SK-N-SH (cell line): ENCODE results near the gene LRCOL1.

Experiments
- CHD2 ChIP-seq: fragments of 150-350 bp; IDR thresholded peaks from 2 replicates; pipeline ENCODE4 v1.6.1; 2018; ENCODE audit warnings: low read length; ENCODE audit not compliant: partially characterized antibody
- EP300 ChIP-seq, 2 experiments: IDR thresholded peaks; 2 replicates each; pipeline versions ENCODE4 v1.4.0 to v1.6.1; 2012; ENCODE audit warnings: borderline replicate concordance in 1 of 2, low read depth in 1 of 2, low read length in 1 of 2
- GABPA ChIP-seq: IDR thresholded peaks from 2 replicates; pipeline ENCODE4 v1.4.0; 2012; ENCODE audit warnings: low read depth, mild to moderate bottlenecking
- JUND ChIP-seq: IDR thresholded peaks from 2 replicates; pipeline ENCODE4 v1.4.0; 2012
- MXI1 ChIP-seq: IDR thresholded peaks from 2 replicates; pipeline ENCODE4 v1.6.1; 2012; ENCODE audit warnings: mild to moderate bottlenecking, low read depth, low read length, improper control_type of control experiment
- RFX5 ChIP-seq: IDR thresholded peaks from 2 replicates; pipeline ENCODE4 v1.6.1; 2012; ENCODE audit warnings: mild to moderate bottlenecking, improper control_type of control experiment, low read length
- ZBTB33 ChIP-seq: IDR thresholded peaks from 2 replicates; pipeline ENCODE4 v1.4.0; 2012; ENCODE audit warnings: low read depth, borderline replicate concordance
- TF ChIP-seq, protein P1 (sequence below): fragments of 200-600 bp; sonication (generic); IDR thresholded peaks from 2 replicates; pipeline ENCODE4 v1.6.1; 2017; ENCODE audit warnings: antibody characterized with exemption, mild to moderate bottlenecking, moderate library complexity

DNA sequence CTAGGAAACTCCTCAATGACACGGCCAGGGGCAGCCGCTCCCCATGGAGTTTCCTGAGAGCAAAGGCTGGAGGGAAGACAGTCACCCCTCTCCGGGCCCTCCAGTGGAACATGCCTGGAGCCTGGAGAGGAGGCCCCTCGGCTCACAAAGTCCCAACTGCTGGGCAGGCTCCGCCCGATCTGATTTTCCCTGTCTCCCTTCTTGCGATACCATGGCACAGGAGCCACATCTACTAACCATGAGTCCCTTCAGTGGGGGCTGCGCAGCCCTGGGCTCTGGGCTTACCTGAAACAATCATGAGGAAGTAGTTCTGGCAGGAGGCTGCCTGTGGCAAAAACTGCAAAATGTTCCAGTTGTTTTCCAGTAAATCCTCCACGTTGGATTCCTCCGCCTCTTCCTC, 23.5 kb upstream of the LRCOL1 start:
- TF ChIP-seq, protein P1, sequence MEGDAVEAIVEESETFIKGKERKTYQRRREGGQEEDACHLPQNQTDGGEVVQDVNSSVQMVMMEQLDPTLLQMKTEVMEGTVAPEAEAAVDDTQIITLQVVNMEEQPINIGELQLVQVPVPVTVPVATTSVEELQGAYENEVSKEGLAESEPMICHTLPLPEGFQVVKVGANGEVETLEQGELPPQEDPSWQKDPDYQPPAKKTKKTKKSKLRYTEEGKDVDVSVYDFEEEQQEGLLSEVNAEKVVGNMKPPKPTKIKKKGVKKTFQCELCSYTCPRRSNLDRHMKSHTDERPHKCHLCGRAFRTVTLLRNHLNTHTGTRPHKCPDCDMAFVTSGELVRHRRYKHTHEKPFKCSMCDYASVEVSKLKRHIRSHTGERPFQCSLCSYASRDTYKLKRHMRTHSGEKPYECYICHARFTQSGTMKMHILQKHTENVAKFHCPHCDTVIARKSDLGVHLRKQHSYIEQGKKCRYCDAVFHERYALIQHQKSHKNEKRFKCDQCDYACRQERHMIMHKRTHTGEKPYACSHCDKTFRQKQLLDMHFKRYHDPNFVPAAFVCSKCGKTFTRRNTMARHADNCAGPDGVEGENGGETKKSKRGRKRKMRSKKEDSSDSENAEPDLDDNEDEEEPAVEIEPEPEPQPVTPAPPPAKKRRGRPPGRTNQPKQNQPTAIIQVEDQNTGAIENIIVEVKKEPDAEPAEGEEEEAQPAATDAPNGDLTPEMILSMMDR = no peak
- TF ChIP-seq ZBTB33 = no peak
- TF ChIP-seq RFX5 = no peak
- no peak for TF ChIP-seq CHD2
- TF ChIP-seq MXI1 = no peak
- TF ChIP-seq JUND = no peak
- no peak for TF ChIP-seq GABPA
- TF ChIP-seq EP300 (IDR thresholded peaks at IDR 0.05; ENCODE audit: borderline replicate concordance in 1 of 2, low read depth in 1 of 2, low read length in 1 of 2) = no peak
